ENCODE measurements around the gene ELMO1. TPM values are rescaled to one million over a fixed set of nuclear protein-coding genes. Genes with fewer than 3 reads are reported as not detected.

ELMO1 gene
- total RNA-seq, 1 donor from 2014 or later, result 59.9 TPM

DNA sequence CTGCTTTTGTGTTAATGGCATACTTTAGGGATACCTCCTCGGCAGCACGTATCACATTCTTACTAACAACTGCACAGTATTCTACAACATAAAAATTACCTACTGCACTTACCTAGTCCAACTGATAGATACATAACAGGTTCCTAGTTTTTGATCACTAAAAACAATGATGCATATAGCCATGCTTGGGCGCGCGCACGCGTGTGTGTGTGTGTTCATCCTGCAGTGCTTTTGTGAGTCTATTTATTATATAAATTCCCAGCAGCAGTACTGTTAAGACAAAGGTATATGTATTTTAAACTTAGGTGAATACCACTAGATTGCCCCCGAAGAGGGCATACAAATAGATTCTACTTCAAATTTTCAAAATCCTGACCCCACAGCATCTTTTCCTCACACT, 181.4 kb downstream of the ELMO1 start:
- DNase-seq, result no peak

DNA sequence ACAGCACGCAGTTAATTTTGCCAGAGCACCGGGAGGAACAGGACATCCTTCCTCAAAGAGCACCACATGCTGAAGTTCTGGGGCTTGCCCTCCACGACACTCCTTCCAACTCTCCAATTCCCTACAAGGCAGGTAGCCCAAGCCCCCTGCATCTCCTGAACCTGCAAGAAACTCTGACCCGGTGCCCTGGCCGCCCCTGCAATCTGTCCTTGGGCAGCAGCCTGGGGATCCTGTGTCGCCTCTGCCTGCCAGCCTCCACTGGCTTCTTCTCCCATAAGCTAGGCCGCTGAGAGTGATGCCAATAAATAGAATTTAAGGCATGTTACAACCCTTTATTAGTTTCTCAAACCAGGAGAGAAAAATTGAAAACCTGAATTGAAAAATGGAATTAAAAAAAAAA, 182.8 kb downstream of the ELMO1 start:
- no peak for DNase-seq

DNA sequence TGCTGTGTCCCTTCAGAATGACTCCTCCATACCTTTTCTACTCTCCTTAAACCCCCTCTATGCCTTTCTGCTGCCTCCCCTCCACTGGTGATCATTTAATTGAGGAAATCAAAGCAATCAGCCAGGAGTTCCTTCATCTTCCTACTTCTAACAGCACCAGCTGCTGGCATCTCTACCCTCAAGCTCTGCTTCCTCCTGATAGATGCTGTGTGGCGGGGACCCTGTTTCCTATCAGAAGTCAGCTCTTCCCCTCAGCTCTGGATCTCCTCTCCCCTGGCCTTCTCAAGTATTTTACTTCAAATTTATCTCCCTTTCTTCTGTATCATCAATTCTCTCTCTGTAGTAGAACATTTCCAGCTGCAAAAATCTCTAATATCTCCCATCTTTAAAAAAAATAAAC, 183.7 kb downstream of the ELMO1 start:
- no peak for DNase-seq

DNA sequence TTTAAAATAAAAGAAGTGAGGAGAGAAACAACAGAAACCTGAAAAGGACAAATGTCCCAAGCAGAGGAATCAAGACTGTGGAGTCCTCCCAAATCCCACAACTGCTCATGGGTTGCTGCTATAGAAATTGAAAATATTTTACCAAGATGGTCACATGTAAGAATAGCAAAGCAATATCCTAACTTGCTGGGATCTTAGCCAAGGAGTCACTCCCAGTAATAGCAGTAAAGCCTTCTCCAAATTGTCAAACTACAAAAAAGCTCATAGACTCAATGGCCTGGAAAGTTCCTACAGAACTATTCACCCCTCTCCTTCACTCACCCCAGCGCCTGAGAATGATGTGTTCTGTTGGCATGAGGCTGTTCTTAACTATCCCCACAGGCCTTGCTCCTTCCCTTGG, 186.5 kb downstream of the ELMO1 start:
- no peak for DNase-seq

DNA sequence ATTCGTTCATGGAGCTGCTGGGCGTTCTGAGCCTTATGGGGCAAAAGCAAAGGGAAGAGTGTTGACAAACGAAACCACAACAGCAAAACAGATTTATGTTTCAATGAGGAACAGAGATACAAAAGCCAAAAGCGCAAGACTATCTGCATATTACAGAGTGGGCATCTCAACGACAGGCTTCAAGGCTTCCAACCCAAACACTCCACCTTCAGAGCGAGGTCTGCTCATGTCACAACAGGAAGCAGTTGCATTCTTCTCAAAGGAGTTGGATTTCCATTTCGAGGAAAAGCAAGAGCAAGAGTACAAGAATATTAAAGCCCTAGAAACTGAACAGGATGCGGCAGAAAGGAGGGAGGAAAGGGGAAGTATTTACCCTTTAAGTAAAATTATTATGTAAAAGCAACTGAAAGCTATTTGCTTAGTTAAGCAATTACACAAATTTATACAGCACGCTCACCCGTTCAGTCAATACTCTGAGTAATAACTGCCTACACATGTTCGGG, 189.3 kb downstream of the ELMO1 start:
- no peak for DNase-seq

DNA sequence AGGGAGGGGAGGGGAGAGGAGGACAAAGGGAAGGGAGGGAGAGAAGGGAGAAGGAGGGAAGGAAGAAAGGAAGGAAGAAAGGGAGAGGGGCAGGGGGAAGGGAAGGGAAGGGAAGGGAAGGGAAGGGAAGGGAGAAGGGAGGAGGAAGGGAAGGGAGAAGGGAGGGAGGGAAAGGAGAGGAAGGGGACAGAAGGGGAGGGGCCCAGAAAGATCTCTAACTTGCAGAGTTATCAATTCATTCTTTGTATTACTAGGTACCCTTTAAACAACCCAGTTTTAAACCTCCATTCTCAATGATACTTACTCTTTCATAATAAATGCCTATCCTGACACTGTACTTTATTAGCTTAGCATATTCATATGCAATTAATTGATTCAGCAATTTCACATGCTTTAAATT, 192.0 kb downstream of the ELMO1 start:
- DNase-seq, result no peak

DNA sequence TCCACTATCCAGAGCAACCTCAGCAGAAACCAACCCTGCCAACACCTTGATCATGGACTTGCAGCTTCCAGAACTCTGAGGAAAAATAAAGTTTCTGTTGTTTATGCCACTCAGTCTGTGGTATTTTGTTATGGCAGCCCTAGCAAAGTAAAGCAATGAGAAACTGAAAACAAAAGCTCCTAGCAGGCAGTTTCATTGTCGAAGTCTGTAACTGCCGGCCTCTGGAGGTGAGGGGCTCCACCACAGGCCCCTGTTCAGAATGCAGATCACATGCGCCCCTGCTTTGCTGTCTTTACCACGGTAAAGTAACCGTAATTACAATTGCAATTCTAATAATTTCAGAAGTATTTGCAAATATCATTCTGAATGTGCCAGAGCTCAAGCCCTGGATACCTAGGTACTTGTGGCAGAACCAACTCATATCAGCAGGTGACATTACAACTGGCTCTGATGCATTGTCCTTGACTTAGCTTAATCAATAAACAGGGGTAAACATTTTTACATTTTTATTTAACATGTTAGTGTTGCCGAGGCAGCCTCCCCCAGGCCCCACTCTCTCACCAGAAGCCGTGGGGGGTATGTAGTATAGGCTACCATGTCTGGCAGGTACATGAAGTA, 193.2 kb downstream of the ELMO1 start:
- no peak for DNase-seq

DNA sequence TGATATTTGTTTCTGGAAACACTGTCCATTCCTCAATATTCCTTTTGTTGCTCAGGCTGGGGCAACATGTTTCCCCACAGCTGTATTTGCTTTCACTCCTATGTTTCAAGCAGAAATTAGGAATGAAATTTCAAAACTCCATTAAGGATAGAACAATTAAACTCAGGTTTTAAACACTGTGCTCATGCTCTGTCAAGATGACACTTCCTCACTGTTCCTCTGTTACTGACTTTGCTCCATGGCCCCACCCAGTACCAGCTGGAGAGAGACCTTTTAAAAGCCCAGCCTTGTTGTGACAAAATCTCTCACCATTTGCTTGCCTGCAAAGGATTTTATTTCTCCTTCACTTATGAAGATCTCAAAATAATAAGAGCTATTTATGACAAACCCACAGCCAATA, 197.4 kb downstream of the ELMO1 start:
- peak; percentile 40 for DNase-seq

DNA sequence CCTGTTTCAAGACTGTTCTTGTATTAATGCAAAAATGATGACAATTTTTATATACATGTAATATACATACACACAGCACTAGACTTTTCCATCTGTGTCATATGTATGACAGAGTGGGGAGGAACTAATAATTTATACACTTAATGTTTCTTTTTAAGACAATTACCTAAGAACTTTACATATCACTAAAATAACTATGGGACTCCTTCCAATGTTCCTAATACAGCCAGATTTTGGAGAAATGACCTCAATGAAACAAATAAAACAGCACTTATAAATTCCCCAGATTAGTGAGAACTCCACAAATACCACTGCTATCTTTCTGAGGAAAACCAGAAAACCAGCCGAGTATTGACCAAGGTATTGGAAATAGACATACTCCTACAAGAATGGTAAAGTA, 199.4 kb downstream of the ELMO1 start:
- DNase-seq, result no peak

DNA sequence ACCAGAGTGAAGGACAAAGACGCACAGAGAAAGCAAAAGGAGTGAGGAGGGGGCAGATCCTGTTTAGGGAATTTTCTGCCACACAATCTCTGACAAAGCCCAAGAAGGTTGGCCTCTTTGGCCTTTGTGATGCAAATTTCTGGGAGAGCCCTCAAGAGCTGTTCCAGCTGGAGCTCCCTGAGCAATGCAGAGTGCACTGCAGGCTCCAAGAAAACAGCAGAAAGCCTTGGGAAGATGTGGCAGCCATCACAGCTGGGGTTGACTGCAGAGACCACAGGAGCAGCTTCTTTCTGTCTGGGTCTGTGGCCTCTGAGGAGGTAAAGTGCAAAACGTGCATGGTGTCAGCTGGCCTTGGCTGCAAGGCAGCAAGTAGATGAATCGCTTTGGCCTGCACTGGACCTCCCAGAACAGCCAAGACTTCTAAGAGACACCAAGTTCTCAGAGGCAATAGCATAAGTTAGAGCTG, 200.2 kb downstream of the ELMO1 start:
- DNase-seq, result peak; percentile 16

DNA sequence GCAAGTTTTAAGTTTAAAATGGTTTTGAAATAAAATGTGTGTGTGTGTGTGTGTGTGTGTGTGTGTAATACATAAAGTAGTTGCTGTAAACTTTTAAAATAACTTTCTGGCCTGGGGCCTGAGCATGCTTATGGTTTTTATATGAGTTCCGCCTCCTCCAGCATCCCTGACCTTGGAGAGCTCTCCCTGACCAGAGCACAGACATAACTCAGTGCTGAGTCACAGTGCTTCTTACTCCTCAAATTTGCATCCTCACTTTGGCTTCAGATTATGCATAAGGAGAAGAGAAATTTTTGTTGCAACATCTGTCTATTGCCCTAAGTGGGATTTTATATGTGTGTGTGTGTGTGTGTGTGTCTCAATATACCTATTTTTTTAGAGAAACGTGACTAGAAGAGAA, 200.8 kb downstream of the ELMO1 start:
- DNase-seq, result peak; percentile 79

DNA sequence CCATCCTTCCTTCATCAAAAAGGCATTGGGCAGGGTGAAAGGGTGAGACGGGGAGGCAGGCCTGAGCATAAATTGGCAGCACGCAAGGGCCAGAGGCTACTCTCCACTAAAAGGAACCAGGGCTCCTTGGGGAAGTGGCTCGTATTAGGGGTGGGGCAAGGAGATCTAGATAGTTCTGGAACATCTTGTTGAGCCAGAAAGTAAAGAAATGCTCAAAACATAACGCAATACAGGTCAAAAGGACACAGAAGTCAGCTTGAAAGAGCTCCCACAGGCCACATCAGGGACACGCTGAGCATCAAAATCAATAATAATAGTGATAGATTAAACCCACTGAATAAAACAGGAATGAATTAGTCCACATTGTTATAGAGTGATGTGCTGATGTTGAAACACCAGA, 203.1 kb downstream of the ELMO1 start:
- DNase-seq, result no peak

DNA sequence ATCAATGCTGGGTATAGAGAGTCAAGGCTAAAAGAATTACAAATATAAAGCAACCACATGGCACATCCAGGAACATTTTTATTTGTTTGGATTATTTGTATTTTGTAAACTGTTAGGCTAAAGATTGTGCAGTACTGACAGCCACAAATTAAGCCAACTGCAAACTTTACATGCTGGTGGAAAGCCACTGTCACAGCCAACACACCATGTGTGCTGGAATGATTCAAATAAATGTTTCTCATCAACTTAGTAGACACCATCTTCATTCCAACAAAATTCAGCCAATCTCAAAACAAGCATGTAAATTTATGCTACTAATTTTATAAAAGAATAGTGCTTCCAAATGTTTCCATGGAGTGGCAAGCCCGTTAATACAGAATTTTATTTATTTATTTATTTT, 211.8 kb downstream of the ELMO1 start:
- no peak for DNase-seq

DNA sequence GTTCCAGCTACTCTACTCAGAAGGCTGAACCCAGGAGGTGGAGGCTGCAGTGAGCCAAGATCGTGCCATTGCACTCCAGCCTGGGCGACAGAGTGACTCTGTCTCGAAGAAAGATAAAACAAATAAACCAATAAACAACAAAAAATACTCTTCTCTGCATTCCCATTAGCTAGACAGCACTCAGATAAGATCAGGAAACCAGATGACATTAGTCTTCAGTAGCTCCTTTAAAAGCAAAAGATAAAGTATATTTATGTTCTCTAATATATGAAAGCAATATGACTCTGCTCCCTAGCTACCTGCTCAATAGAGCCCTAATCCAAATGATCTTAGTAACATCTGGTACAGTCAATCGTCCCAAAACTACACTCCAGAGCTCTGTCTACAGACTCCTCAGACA, 212.9 kb downstream of the ELMO1 start:
- DNase-seq, result no peak

DNA sequence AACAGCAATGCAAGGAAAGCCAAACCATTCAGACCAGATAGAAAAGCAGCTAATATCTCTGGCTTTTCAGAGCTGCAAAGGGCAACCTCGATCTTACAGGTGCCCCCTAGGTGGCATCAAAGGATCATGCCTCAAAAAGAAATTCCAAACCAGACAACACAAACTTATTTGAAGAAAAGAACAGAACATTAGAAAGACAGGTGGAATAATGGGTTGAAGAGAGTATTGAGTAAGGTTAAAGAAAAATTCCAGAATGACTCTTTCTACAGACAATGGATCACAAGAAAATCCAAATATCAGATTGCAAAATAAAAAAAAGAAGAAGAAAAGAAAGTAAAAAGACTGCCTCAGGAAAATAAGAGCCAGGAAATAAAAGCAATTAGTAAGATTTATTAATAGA, 213.7 kb downstream of the ELMO1 start:
- DNase-seq, result peak; percentile 57

DNA sequence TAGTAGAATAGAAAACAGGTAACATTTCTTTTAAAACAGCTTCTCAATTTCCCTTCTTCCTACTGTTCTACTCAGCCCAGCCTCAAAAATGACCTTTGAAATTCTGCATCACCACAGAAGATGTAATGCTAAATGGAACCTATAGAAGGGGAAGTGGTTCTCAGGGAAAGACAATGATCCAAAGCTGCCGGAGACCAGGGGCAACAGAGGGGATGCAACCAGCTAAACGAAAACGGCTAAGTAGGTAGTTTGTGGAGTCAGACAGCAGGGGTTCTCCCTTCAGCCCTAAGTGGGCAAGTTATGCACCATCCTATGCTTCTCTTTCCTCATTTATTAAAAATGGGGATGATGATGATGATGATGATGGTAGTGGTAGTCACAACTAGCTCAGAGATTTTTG, 214.3 kb downstream of the ELMO1 start:
- DNase-seq, result no peak

DNA sequence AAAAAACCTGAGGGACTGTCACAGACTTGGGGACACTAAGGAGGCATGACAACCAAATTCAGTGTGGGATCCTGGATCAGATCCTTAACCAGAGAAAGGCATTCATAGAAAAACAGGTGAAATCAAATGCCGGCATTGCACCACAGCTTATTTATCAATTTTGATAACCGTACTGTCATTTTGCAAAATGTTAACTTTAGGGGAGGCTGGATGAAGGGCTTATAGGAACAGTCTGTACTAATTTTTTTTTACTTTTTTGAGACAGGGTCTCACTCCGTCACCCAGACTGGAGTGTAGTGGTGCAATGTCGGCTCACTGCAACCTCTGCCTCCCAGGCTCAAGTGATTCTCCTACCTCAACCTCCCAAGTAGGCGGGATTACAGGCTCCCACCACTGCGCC, 217.1 kb downstream of the ELMO1 start:
- no peak for DNase-seq

DNA sequence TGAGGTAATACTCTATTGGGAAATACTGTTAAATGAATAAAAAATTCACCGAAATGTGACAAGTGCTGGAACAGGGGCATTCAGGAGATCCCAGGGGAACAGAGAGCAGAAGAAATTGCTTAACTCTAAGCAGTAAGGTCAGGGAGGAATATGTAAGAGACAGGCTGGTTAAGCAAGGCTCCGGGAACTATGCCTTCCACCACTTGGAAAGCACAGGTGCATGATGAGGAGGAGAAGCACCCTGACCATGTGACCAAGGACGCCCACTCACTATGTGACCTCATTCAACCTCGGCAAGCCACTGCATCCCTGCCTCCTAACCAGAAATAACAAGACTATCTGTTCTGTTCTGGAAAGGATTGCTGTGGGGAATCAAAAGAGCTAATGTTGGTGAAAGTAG, 218.4 kb downstream of the ELMO1 start:
- DNase-seq, result peak; percentile 42

DNA sequence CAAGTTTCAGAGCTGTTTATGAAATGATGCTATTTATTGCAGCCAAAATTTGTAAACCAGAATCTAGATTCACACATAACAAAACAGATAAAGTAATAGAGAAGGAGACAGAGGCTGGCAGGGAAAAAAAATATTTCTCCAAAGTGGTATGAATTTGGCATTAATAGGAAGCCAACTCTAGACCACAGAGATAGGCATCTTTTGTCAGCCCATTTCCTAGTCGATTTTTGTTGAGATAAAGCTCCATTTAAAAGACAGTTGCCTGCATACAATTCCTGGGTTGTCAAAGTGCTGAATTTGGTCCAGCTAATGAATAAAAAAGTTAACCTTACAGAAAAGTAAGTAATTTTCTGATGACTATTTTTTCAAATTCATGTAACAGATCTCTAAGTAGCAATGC, 219.3 kb downstream of the ELMO1 start:
- no peak for DNase-seq

DNA sequence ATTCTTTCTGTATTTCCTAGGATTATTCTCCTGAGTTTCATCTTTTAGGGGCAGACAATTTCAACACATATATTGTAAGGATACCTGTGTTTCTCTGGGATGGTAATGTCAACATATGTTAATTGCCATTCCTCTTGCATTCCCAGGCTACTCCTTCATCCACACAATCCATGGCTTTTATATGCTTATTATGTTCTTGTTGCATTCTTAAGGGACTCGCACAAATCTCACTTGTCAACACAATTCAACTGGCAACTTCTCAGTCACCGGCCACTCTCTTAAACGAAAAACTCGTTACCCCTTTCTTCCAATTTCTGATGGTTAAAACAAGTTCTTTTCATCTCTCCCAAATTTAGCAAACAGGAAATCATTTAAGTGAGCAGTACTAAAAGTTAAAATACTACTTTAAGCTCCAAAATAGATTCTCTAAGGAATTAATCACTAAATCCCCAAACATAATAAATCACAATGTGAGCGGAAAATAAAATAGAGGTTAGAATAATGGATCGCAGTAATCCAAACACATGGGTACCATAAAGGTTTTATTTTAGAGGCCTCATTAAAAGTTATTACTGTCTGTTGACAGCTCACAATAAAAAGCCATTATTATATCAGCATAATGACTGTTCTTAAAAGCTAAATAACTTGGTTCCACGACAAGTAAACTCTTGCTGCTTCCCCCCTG, 223.2 kb downstream of the ELMO1 start:
- no peak for DNase-seq

DNA sequence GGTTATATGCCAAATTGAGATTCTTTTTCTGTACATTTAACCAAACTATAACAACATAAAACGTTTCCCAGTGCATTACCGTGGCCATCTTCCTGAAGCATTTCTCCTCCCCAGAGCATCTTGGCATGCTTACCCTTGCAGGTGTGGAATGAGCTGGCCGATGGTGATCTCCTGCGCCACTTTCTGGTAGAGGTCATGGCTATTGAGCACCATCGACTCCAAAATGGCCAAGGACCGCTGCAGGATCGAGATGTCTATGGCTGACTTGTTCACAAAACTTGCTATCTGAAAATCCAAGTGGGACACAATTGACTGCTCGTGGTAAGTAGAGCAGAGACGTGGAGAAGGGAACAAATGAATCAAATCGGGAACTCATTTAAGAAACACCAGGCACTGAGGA, 223.9 kb downstream of the ELMO1 start:
- DNase-seq, result peak; percentile 29

DNA sequence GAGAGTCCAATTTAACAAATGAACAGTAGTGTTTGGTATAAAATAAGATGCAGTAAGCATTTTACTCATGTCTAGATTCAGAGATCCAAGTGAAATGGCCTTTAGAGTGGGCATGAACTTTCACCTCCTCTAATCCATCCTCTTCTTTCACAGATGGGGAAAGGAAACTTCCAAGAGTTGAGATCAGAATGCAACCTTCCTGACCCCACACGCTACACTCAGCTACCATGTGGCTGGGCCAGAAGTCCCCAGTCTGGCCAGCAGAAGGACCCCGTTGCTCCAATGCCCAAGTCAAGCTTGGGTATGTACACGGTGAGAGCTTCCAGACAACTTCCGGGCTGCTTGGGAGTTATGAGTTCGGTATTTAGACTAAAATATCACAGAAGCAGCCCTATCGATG, 228.0 kb downstream of the ELMO1 start:
- DNase-seq, result no peak

DNA sequence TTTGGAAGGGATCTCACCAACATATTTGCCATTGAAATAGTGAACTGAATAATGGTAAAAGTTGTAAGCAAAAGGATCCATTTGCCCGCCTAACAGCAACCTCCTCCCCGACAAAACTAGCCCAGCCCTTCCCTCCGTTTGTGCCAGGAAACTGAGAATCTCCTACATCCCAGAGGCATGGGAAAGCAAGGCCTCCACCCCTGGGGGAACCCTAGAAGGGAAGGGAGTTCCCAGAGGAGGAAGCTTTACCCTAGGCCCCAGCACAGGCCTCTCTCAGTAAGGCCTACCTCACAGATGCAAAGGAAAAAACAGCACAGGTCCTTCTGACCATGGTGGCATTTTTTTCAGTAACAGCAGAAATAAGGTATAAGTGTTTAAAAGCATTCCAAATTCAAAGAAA, 229.7 kb downstream of the ELMO1 start:
- DNase-seq, result no peak

DNA sequence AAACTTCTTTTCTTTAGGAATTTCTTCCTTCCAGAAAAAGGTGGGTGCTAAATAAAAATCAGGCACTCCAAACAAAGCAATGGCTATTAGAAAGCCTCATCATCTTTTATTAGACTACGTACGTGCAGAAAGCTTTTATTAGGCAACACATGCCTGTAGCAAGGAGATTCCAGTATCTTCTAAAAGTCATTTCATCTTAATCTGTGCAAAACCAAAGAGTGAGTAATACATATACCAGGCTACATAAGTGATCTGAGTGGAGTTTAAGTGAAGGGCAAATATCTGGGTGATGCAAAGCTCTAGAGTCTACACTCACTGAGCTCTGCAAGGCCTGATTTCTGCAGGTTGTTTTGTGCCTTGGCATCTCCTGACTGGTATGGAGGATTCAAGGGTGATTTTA, 231.7 kb downstream of the ELMO1 start:
- DNase-seq, result no peak

Measured in tongue (tissue), 2 donors.